B cell (primary cell): ENCODE data around the gene TRMT112. TPM values are rescaled to one million over a fixed set of nuclear protein-coding genes. Genes with fewer than 3 reads are reported as not detected.

Source experiments
- ATAC-seq: fragments of 200-7000 bp; cut with Tn5 transposase; one replicate; pipeline ENCODE4 v1.10.0; 2021; ENCODE audit warnings: low read depth, mild to moderate bottlenecking, moderate number of reproducible peaks, moderate library complexity
- CTCF ChIA-PET: fragments of 350-600 bp; sonication (Branson Sonifier 250); formaldehyde crosslinking; loops from one replicate; lab custom pipeline; 2021; ENCODE audit warnings: antibody characterized with exemption, inconsistent platforms; lab: Charles Lee
- POLR2A ChIA-PET: fragments of 350-600 bp; sonication (Branson Sonifier 250); formaldehyde crosslinking; loops from one replicate; lab custom pipeline; 2021; ENCODE audit warnings: antibody characterized with exemption; lab: Charles Lee
- DNase-seq: peaks from one replicate; pipeline ENCODE4 v3.0.0; 2013
- H2AFZ ChIP-seq: 2 replicates; pipeline ENCODE4 v1.6.1; 2012; ENCODE audit warnings: mild to moderate bottlenecking, low read depth, low read length; ENCODE audit not compliant: insufficient read depth, poor library complexity, severe bottlenecking
- H3K27ac ChIP-seq, 2 donors: 1 replicate in 1 of 2; 2 replicates in 1 of 2; pipeline ENCODE4 v1.5.1; 2012 to 2013; ENCODE audit warnings: low read length in 2 of 2, mild to moderate bottlenecking in 2 of 2, moderate library complexity in 1 of 2
- H3K27me3 ChIP-seq, 4 experiments: fragments of 200-600 bp in 1 of 4; sonication (generic) in 1 of 4; replicated peaks in 1 of 4; 1 replicate in 2 of 4; 2 replicates in 2 of 4; pipeline versions ENCODE4 v1.6.1 to v1.7.0; 2013 to 2016; ENCODE audit warnings: low read length in 3 of 4, mild to moderate bottlenecking in 2 of 4, mixed read lengths in 1 of 4, moderate library complexity in 1 of 4; ENCODE audit not compliant: insufficient read depth in 4 of 4, control insufficient read depth in 3 of 4; ENCODE audit errors: control extremely low read depth in 1 of 4
- H3K36me3 ChIP-seq, 2 experiments: replicated peaks in 1 of 2; 1 replicate in 1 of 2; 2 replicates in 1 of 2; pipeline versions ENCODE4 v1.6.1 to v1.7.1; 2013; ENCODE audit warnings: low read length in 1 of 2; ENCODE audit not compliant: insufficient read depth in 2 of 2, control insufficient read depth in 1 of 2; ENCODE audit errors: control extremely low read depth in 1 of 2, extremely low read depth in 1 of 2
- H3K4me1 ChIP-seq, 2 donors: fragments of 200-600 bp in 1 of 2; sonication (generic) in 1 of 2; 1 replicate in 1 of 2; 2 replicates in 1 of 2; pipeline versions ENCODE4 v1.5.1 to v1.6.1; 2013 to 2017; ENCODE audit warnings: low read length in 2 of 2; ENCODE audit not compliant: control insufficient read depth in 2 of 2, insufficient read depth in 2 of 2
- H3K4me2 ChIP-seq: replicated peaks from 2 replicates; pipeline ENCODE3; 2012; ENCODE audit warnings: mild to moderate bottlenecking, low read depth, low read length; ENCODE audit not compliant: poor library complexity, severe bottlenecking
- H3K4me3 ChIP-seq, 5 experiments: fragments of 200-600 bp in 1 of 5; sonication (generic) in 1 of 5; 1 replicate in 3 of 5; 2 replicates in 2 of 5; pipeline versions ENCODE4 v1.5.1 to v1.7.0; 2011 to 2016; ENCODE audit warnings: low read length in 4 of 5, mild to moderate bottlenecking in 4 of 5, low read depth in 2 of 5, control low read depth in 1 of 5, moderate library complexity in 1 of 5; ENCODE audit not compliant: insufficient read depth in 1 of 5; ENCODE audit errors: control extremely low read depth in 1 of 5, extremely low read depth in 1 of 5
- H3K79me2 ChIP-seq: fragments of 200-600 bp; sonication (generic); one replicate; pipeline ENCODE4 v1.6.0; 2016; ENCODE audit warnings: low read length; ENCODE audit not compliant: control insufficient read depth, insufficient read depth
- H3K9ac ChIP-seq: fragments of 200-600 bp; sonication (generic); 2 replicates; pipeline ENCODE4 v1.6.1; 2017; ENCODE audit warnings: mild to moderate bottlenecking, low read length, moderate library complexity
- H3K9me3 ChIP-seq, 3 donors: one replicate each; pipeline versions ENCODE4 v1.6.1 to v1.7.1; 2013; ENCODE audit warnings: low read length in 2 of 3; ENCODE audit not compliant: control insufficient read depth in 2 of 3, insufficient read depth in 1 of 3; ENCODE audit errors: control extremely low read depth in 1 of 3
- H4K20me1 ChIP-seq: 2 replicates; pipeline ENCODE4 v1.6.0; 2012; ENCODE audit warnings: mild to moderate bottlenecking, low read length; ENCODE audit not compliant: insufficient read depth, control insufficient read depth, poor library complexity, severe bottlenecking
- H3K27ac Mint-ChIP-seq: one replicate; pipeline ENCODE4 v1.8.0; 2021; ENCODE audit warnings: mixed read lengths
- H3K27me3 Mint-ChIP-seq: one replicate; pipeline ENCODE4 v1.8.0; 2021; ENCODE audit warnings: mixed read lengths
- H3K4me1 Mint-ChIP-seq: one replicate; pipeline ENCODE4 v1.8.0; 2021; ENCODE audit warnings: mixed read lengths
- H3K4me3 Mint-ChIP-seq: one replicate; pipeline ENCODE4 v1.8.0; 2021; ENCODE audit warnings: mixed read lengths
- H3K9me3 Mint-ChIP-seq: one replicate; pipeline ENCODE4 v1.8.0; 2022; ENCODE audit warnings: mixed read lengths; ENCODE audit not compliant: insufficient read depth
- CTCF ChIP-seq: fragments of 200-600 bp; IDR thresholded peaks from one replicate; pipeline ENCODE4 v1.8.0; 2022; ENCODE audit warnings: antibody characterized with exemption, mild to moderate bottlenecking
- EZH2 ChIP-seq: IDR thresholded peaks from 2 replicates; pipeline ENCODE4 v1.6.1; 2012; ENCODE audit warnings: borderline replicate concordance, low read depth, mild to moderate bottlenecking, moderate library complexity, low read length; ENCODE audit not compliant: insufficient read depth, poor library complexity, severe bottlenecking
- WGBS: methylation state at CpG from one replicate; pipeline ENCODE4 v1.1.5; 2013; ENCODE audit warnings: missing lambda C conversion rate; ENCODE audit not compliant: insufficient coverage; 5-methylcytosine and 5-hydroxymethylcytosine counted together
- intact Hi-C: fragments of 100-400 bp; cut with micrococcal nuclease; formaldehyde crosslinking; loops from one replicate; pipeline ENCODE4 v1.10.0; 2022
- polyA plus RNA-seq: library from polyadenylated mRNA; depleted of rRNA; stranded (reverse); fragments of >200 nt; gene quantifications from 2 replicates; pipeline ENCODE4 v1.2.3, GENCODE V29; 2012
- total RNA-seq, 2 donors: library from RNA; stranded (reverse); fragments of 120-200 nt in 1 of 2; gene quantifications; 1 replicate in 1 of 2; 2 replicates in 1 of 2; pipeline versions ENCODE4 v1.2.3 to v1.2.4, GENCODE V29; 2013 to 2022

TRMT112 gene
- total and polyA plus RNA-seq, 2 donors (not counting 1 experiment from before 2014, with no cell fraction given): 133 to 231 TPM

- Histone ChIP-seq H3K9ac (peak within 1 kb of the TSS; percentile 100), H3K4me2 (peak within 1 kb of the TSS; percentile 97), H4K20me1 (peaks cover 12% of the 10 kb centered on the region), H3K9me3 (no peaks in the 10 kb centered on the region), H3K27me3 (no peaks in the 10 kb centered on the region), H3K27ac (peak within 1 kb of the TSS; percentile 100), H2AFZ (peak within 1 kb of the TSS; percentile 74), H3K79me2 (peaks cover 34% of the 10 kb centered on the region), H3K4me3 (peak within 1 kb of the TSS; percentile 61 to 97 (median 90)), H3K36me3 (peaks cover 0 to 7% of the 10 kb centered on the region in 2 experiments), H3K4me1 (peaks cover 13 to 18% of the 10 kb centered on the region in 2 donors)
- 5% methylated on average over 36 of the region's 44 CpGs for WGBS
- H3K9me3 Mint-ChIP-seq: no peaks in the 10 kb centered on the region
- peak within 1 kb of the TSS; percentile 90 for H3K4me3 Mint-ChIP-seq
- TF ChIP-seq EZH2: no peak
- no peak for TF ChIP-seq CTCF
- ChIA-PET POLR2A (interaction anchor here (0.6 to 5.7 kb wide), 11 partner anchors 8 to 80 kb away, joined by 3 to 67 read pairs (median 5); partner anchors contain the start of genes DNAJC4, ESRRA, FKBP2 and PLCB3), CTCF (interaction anchor here (0.8 to 4.6 kb wide), 11 partner anchors 10 to 88 kb away, joined by 3 to 33 read pairs (median 6); partner anchors contain the start of genes CATSPERZ, PLCB3, PPP1R14B and PRDX5)
- ATAC-seq (peak; percentile 77), DNase-seq (peak; percentile 96)
- peak within 1 kb of the TSS; percentile 96 for H3K27ac Mint-ChIP-seq
- H3K27me3 Mint-ChIP-seq: no peaks in the 10 kb centered on the region
- peaks cover 20% of the 10 kb centered on the region for H3K4me1 Mint-ChIP-seq
- intact Hi-C loops: loop anchor here (1.0 to 2.0 kb wide), 3 partner anchors 33 to 54 kb away; partner anchors contain the start of genes DNAJC4, FKBP2 and PLCB3
These were observed 33.1 kb downstream of the TRMT112 start, which contains the start of gene BAD for GRCh38 chr11:64284048-64284961. TSS of gene BAD (minus strand) at chr11:64284665. CDS start at chr11:64284368, 297 bp downstream.
